Right lobe of liver (tissue), 6 donors: ENCODE measurements around the gene HPX. TPM values are rescaled to one million over a fixed set of nuclear protein-coding genes. Genes with fewer than 3 reads are reported as not detected.

Experiments used
- ATAC-seq, 4 donors: fragments of 200-7000 bp; cut with Tn5 transposase; one replicate each; pipeline ENCODE4 v1.9.1; 2020; ENCODE audit warnings: mild to moderate bottlenecking in 4 of 4, moderate library complexity in 4 of 4
- DNase-seq, 3 donors: peaks; one replicate each; pipeline ENCODE4 v3.0.0-alpha.2; 2020
- H3K27ac ChIP-seq, 3 donors: fragments of 200-600 bp; one replicate each; pipeline ENCODE4 v1.8.0; 2022
- H3K27me3 ChIP-seq, 2 donors: fragments of 200-600 bp; one replicate each; pipeline ENCODE4 v1.8.0; 2022
- H3K36me3 ChIP-seq, 4 donors: fragments of 200-600 bp; sonication (generic) in 1 of 4; one replicate each; pipeline versions ENCODE4 v1.5.1 to v1.8.0; 2017 to 2022; ENCODE audit warnings: control low read depth in 1 of 4
- H3K4me1 ChIP-seq, 4 donors: fragments of 200-600 bp; sonication (generic) in 1 of 4; one replicate each; pipeline versions ENCODE4 v1.5.1 to v1.8.0; 2017 to 2022; ENCODE audit warnings: control low read depth in 1 of 4
- H3K4me3 ChIP-seq, 3 donors: fragments of 200-600 bp; one replicate each; pipeline ENCODE4 v1.8.0; 2022
- H3K9me3 ChIP-seq, 4 donors: fragments of 200-600 bp; sonication (generic) in 1 of 4; one replicate each; pipeline versions ENCODE4 v1.5.1 to v1.8.0; 2017 to 2022; ENCODE audit warnings: control low read depth in 1 of 4
- POLR2A ChIP-seq: fragments of 450-650 bp; IDR thresholded peaks from one replicate; pipeline ENCODE4 v1.6.1; 2017; ENCODE audit warnings: antibody characterized with exemption, mild to moderate bottlenecking
- WGBS: methylation state at CpG from one replicate; pipeline ENCODE4 v1.1.6; 2018; ENCODE audit warnings: low coverage, low lambda C conversion rate; ENCODE audit not compliant: insufficient coverage; ENCODE audit errors: missing lambda C conversion rate; 5-methylcytosine and 5-hydroxymethylcytosine counted together
- intact Hi-C, 2 donors: fragments of 100-400 bp; cut with DNase I; formaldehyde crosslinking; loops; one replicate each; pipeline versions ENCODE4 v1.11.2 to v1.14.1; 2022
- total RNA-seq, 6 experiments: library from RNA; depleted of rRNA in 2 of 6; stranded (reverse); fragments of >200 nt in 2 of 6; fragmentation: NEBNext Ultra II Directional in 3 of 6; extraction: Animal tissue kit (Norgen Biotek cat#: 25700) in 3 of 6; gene quantifications; one replicate each; pipeline versions ENCODE4 v1.1.0 to v1.2.4, GENCODE V29; 2016 to 2023
- TF ChIP-seq, protein P1 (sequence below), 4 donors: fragments of 200-600 bp in 3 of 4; fragments of 450-650 bp in 1 of 4; IDR thresholded peaks; one replicate each; pipeline versions ENCODE4 v1.5.1 to v1.8.0; 2016 to 2022; ENCODE audit warnings: antibody characterized with exemption in 4 of 4, mild to moderate bottlenecking in 2 of 4
- donor health status: DM: no; HTN: yes; CAD: no.
- donor health status: DM: no; HTN: no; CAD: no.
- donor health status: DM: no; HTN: no; CAD: no.
- donor health status: DM: no; HTN: yes; CAD: no.
- donor health status: DM: no; HTN: yes; CAD: no.

Gene HPX
- total RNA-seq, 6 experiments from 2014 or later, result 3,555 to 5,250 (median 4,456) TPM

DNA sequence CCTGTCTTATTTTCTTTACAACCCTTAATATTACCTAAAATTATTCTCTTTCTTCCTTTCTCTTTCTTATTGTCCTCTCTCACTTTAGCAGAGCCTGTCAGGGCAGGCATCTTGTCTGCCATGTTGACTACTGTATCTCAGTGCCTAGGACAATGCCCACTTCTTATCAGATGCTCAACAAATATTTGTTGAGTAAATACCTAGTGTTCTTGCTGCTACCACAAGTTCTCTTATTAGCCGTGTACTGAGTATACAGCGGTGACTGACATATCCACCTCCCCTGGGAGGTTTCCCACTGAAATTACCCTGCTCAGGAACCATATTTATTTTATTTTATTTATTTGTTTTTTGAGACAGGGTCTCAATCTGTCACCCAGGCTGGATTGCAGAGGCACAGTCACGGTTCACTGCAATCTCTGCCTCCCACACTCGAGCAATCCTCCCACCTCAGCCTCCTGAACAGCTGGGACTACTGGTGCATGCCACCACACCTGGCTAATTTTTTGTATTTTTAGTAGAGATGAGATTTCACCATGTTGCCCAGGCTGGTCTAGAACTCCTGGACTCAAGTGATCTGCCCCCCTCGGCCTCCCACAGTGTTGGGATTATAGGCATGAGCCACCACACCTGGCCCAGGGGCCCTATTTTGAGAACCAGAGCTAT, 6.7 kb downstream of the HPX start:
- intact Hi-C loops, result no loop called here
- H3K27me3 ChIP-seq, result no peaks in the 10 kb centered on the region
- peaks cover 0 to 45% (median 2%) of the 10 kb centered on the region in 4 donors for H3K4me1 ChIP-seq
- peak overlapping the region in 1 of 3 donors; percentile 21 for H3K27ac ChIP-seq
- no peak for TF ChIP-seq POLR2A
- TF ChIP-seq, protein P1, sequence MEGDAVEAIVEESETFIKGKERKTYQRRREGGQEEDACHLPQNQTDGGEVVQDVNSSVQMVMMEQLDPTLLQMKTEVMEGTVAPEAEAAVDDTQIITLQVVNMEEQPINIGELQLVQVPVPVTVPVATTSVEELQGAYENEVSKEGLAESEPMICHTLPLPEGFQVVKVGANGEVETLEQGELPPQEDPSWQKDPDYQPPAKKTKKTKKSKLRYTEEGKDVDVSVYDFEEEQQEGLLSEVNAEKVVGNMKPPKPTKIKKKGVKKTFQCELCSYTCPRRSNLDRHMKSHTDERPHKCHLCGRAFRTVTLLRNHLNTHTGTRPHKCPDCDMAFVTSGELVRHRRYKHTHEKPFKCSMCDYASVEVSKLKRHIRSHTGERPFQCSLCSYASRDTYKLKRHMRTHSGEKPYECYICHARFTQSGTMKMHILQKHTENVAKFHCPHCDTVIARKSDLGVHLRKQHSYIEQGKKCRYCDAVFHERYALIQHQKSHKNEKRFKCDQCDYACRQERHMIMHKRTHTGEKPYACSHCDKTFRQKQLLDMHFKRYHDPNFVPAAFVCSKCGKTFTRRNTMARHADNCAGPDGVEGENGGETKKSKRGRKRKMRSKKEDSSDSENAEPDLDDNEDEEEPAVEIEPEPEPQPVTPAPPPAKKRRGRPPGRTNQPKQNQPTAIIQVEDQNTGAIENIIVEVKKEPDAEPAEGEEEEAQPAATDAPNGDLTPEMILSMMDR (IDR thresholded peaks at IDR 0.05), result no peak
- no peaks in the 10 kb centered on the region for H3K9me3 ChIP-seq
- WGBS, result 34% methylated on average over 5 of the region's 5 CpGs
- H3K4me3 ChIP-seq, result no peak overlapping the region
- DNase-seq, result no peak
- ATAC-seq, result peak; percentile 5 to 50 (median 30)
- H3K36me3 ChIP-seq, result peaks cover 0 to 35% (median 15%) of the 10 kb centered on the region in 4 donors

DNA sequence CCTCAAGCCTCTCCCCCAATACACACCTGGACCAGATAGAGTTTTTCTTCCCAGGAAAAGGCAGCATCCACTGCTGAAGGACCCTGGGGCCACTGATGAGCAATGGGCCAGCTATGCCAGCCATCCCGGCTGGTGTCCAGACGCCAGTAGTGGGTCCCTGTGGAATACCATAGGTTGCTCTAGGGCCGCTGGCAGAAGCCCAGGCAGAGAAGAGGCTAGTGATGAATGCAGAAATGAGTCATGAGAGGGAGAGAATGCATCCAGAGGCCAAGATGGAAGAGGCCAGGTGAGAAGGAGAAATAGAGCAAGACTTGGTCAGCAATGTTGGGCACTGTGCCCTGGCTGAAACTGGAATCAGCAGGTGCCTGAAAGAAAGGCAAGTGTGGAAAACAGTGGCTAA, 8.9 kb downstream of the HPX start:
- DNase-seq (peak in 1 of 3 donors; percentile 22), ATAC-seq (peak in 2 of 4 donors; percentile 2 to 3)
- Histone ChIP-seq H3K4me1 (peaks cover 0 to 24% (median 2%) of the 10 kb centered on the region in 4 donors), H3K4me3 (no peak overlapping the region), H3K27me3 (no peaks in the 10 kb centered on the region), H3K27ac (no peak overlapping the region), H3K9me3 (no peaks in the 10 kb centered on the region), H3K36me3 (peaks cover 0 to 14% (median 7%) of the 10 kb centered on the region in 4 donors)
- WGBS, result 100% methylated on average over 1 of the region's 3 CpGs
- no peak for TF ChIP-seq POLR2A
- TF ChIP-seq, protein P1 (IDR thresholded peaks at IDR 0.05), result no peak
- intact Hi-C loops, result no loop called here

- no peaks in the 10 kb centered on the region for H3K4me1 ChIP-seq
- no peaks in the 10 kb centered on the region for H3K27me3 ChIP-seq
- ATAC-seq (no peak), DNase-seq (no peak)
- H3K27ac ChIP-seq, result no peak overlapping the region
- no peak for TF ChIP-seq POLR2A
- TF ChIP-seq, protein P1 (IDR thresholded peaks at IDR 0.05), result no peak
- intact Hi-C loops, result no loop called here
- H3K36me3 ChIP-seq, result peaks cover 0 to 6% (median 0%) of the 10 kb centered on the region in 4 donors
- H3K9me3 ChIP-seq, result no peaks in the 10 kb centered on the region
- no peak overlapping the region for H3K4me3 ChIP-seq
Observed at GRCh38 chr11:6427516-6427915, 13.3 kb downstream of the HPX start.

GRCh38 chr11:6420677-6421076, 20.1 kb downstream of the HPX start:
- no peaks in the 10 kb centered on the region for H3K36me3 ChIP-seq

More at GRCh38 chr11:6420677-6421076, 20.1 kb downstream of the HPX start:
- intact Hi-C loops, result no loop called here
- no peak for ATAC-seq
- Histone ChIP-seq H3K4me3 (no peak overlapping the region), H3K27me3 (no peaks in the 10 kb centered on the region), H3K4me1 (peaks cover 0 to 8% (median 3%) of the 10 kb centered on the region in 4 donors), H3K27ac (no peak overlapping the region), H3K9me3 (no peaks in the 10 kb centered on the region)
- no peak for DNase-seq
- 92% methylated on average over 3 of the region's 3 CpGs for WGBS
- TF ChIP-seq POLR2A, result no peak
- TF ChIP-seq, protein P1 (IDR thresholded peaks at IDR 0.05), result no peak
